Measurements from ENCODE around the gene DNAJB8.

The DNAJB8 gene

GRCh38 chr3:128482666-128483656, 16.3 kb upstream of the DNAJB8 start:
- no peak for DNase-seq (ENCODE audit: low read depth)

- no peak for DNase-seq (ENCODE audit: low read depth)
Measured at GRCh38 chr3:128482175-128482574, 15.5 kb upstream of the DNAJB8 start.

DNA sequence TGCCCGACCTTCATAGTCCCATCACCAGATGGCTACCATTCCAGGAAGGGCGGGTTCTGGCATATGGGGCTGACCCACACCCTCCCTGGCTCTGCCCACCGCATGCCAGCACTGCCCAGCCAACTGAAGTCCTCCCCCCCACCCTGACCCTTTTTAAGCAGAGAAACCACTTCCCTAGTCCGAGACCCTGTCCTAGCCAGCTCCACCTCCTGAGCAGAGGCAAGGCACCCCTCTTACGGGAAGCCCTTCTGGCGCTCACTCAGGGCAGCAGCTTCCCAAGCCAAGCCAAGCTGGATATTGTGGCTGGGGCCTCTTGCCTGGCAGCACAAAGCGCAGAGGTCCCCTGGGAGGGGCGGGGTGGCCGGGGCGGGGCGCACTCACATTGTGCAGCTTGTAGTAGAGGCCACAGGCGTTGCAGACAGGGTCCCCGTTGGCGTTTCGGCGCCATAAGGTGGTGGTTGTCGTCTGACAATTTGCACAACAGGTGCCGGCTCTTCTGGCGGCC, 14.8 kb upstream of the DNAJB8 start:
- no peak for DNase-seq (ENCODE audit: low read depth)

- DNase-seq (ENCODE audit: low read depth) = no peak
Measured at GRCh38 chr3:128480717-128481437, 14.2 kb upstream of the DNAJB8 start.

DNA sequence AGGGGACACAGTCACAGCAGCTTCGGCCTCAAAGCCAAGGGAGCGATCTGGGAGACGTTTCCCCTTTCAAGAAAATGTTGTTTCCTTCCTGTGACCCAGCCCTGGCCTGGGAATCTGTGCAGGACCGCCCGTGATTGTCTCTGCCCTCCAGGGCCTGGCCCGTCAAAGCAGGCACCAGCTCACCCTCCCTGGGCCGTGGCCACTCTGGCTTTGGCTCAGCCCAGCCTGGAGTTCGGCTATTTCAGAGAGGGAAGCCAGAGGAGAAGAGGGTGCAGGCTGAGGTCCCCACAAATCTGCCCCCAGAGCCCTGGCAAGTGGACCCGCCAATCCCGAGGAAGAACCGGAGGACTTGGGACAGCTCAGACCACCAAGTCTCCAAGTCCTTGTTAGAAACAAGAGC, 13.6 kb upstream of the DNAJB8 start:
- DNase-seq (ENCODE audit: low read depth) = no peak

- no peak for DNase-seq (ENCODE audit: low read depth)
Measured at GRCh38 chr3:128479558-128480086, 12.9 kb upstream of the DNAJB8 start.

DNA sequence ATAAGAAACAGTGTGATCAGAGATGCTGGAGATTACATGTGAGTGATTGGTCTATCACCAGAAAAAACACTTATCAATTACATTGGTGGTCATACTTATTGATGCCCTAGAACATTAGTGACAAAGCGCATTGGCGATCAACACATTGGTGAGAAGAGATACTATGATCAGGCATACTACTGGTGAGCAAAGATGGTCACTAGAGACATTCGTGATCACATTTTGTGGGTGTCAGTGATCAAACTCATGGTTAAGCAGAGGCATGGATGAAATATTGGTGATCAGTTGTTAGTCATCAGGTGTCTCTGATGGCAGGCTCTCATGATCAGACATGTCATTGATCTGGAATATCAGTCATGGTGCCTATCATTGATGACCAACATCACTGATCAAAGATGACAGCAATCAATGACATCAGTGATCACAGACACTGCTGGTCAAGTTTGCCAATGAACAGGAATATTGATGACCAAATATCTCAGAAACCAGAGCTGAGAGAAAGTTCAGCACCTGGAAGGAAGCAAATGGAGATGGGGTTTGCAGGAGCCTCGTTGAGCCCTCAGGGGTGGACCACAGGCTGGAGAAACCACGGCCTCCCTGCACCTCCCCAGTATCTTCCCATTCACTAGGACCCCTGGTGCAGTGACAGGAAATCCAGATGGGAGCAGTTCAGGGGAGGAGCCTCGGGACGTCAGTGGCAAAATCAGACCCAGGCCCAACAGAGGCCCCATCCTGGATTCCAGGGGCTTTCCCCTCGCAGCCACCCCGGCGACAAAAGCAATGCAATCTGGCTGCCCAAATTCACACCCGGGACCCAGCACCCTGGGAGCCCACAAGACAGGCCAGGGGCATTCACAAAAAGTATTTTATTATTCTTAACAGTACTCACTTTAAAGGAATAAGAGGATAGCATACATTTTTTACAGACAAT, 12.2 kb upstream of the DNAJB8 start:
- no peak for DNase-seq (ENCODE audit: low read depth)

GRCh38 chr3:128476659-128477058, 10.0 kb upstream of the DNAJB8 start:
- no peak for DNase-seq (ENCODE audit: low read depth)

DNA sequence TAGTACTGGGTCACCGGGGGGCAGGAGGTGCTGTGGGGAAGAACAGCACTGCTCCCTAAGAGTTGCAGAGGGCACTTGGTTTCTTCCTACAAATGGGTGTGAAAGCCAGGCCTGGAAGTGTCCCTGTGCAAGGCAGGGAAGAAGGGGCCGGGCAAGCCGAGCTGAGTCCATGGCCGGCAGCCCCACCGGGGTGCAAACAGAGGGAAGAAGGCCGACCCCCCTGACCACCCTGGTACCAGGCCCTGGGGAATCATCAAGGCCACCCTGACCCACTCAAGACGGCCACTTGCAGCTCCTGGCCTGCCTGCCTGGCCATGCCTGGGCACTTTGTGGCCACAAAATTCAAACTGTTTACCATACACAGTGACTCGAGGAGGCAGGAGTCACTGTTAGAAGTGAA, 8.7 kb upstream of the DNAJB8 start:
- DNase-seq (ENCODE audit: low read depth) = no peak

DNA sequence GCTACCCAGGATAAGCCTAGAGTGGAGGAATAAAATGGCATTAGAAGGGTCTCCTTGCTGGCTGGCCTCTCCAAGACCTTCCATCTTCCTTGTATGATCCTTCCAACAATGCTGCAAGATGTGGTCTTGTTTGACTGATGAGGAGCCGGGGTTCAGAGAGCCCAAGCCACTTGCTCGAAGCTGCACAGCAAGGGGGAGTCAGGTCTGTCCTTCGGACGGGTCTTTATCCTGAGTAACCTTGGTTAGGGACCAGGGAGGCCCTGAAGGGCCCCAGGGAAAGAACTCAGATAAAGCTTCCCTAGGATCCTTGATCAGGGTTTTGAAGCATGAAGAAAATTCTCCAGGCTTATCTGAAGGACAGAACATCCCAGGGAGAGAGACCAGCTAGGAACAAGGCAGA, 7.0 kb upstream of the DNAJB8 start:
- no peak for DNase-seq (ENCODE audit: low read depth)

GRCh38 chr3:128473180-128473519, 6.5 kb upstream of the DNAJB8 start:
- DNase-seq (ENCODE audit: low read depth) = no peak

- no peak for DNase-seq (ENCODE audit: low read depth)
Measured at GRCh38 chr3:128472449-128473179, 5.9 kb upstream of the DNAJB8 start.

GRCh38 chr3:128471720-128472119, 5.0 kb upstream of the DNAJB8 start:
- DNase-seq (ENCODE audit: low read depth) = no peak

GRCh38 chr3:128471110-128471509, 4.4 kb upstream of the DNAJB8 start:
- no peak for DNase-seq (ENCODE audit: low read depth)

DNA sequence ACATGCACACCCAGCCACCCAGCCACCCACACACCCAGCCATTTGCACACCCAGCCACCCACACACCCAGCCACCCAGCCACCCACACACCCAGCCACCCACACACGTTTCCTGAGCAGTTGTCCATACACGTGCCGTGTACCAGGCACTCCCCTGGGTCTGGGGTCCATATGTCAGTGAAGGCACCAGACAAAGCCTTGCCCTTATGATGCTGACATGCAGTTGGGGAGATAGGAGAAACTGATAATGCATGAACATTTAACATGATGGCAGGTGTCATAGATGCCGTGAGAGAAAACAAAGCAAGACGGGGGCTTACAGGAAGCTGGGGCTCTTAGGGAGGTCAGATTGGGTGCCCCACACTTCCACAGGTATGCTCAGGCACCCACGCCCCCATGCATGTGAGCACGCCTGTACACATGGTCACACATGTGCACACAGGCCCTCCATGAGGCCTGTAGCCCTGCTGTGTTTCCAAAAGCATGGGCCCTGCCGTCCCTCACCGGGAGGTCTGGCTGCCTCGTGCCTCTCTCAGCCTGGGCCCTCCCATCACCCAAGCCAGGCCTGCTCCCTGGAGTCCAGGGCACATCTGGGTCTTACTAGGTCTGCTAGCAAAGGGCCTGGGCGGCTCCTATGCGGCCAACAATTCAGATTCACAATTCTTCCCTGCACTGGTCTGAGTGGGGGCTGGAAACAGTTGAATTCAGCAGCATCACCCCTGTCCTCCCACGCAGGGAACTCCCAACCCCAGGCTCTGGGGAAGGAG, 3.6 kb upstream of the DNAJB8 start:
- DNase-seq (ENCODE audit: low read depth) = no peak

DNA sequence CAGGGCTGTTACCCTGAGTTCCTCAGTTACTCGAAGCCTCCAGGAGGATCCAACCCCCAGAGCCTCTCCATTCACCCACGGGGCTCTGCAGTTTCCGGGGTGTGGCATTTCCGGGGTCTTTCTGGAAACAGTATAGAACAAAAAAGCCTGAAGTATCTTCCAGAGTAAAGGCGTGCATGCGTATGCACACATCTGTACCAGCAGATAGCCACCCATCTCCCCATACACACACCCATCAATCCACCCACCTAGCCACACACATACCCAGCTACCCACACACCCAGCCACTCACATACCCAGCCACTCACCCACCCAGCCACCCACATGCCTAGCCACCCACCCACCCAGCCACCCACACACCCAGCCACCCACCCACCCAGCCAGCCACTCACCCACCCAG, 2.9 kb upstream of the DNAJB8 start:
- DNase-seq (ENCODE audit: low read depth) = no peak

GRCh38 chr3:128468791-128469527, 2.3 kb upstream of the DNAJB8 start:
- no peak for DNase-seq (ENCODE audit: low read depth)

GRCh38 chr3:128468285-128468790, 1.6 kb upstream of the DNAJB8 start:
- no peak for DNase-seq (ENCODE audit: low read depth)

DNA sequence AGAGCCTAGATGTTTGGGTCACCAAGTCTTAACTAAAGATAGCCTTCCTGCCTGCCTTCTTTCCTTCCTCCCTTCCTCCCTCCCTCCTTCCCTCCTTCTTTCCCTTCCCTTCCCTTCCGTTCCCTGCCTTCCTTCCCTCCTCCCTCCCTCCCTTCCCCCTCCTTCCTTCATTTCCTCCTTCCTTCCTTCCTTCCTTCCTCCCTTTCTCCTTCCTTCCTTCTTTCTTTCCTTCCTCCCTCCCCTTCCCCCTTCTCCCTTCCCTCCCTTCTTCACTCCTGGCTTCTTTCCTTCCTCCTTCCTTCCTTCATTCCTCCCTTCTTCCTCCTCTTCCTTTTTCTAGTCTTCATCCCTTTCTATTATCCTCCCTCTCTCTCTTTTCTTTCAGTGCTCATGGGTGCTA, 2.0 kb downstream of the DNAJB8 start:
- DNase-seq (ENCODE audit: low read depth) = no peak

Measured in stimulated activated CD8-positive, alpha-beta memory T cell treated with anti-CD3 and anti-CD28 coated beads, Interleukin-15, amount 100 ng/mL, for 24 hours (primary cell).